ENCODE results near the gene TJP1.

TJP1 gene

GRCh38 chr15:29712149-29712885 is 110.0 kb downstream of the TJP1 start:
- no peak for TF ChIP-seq CTCF (IDR thresholded peaks at IDR 0.05; ENCODE audit: low read length, missing control alignments)
- no peak for DNase-seq (ENCODE audit: low read depth)
- H3K4me3 ChIP-seq (replicated peaks; ENCODE audit: low read depth, low read length), result no peak overlapping the region

GRCh38 chr15:29711531-29711930 is 110.7 kb downstream of the TJP1 start:
- no peak for DNase-seq (ENCODE audit: low read depth)
- no peak overlapping the region for H3K4me3 ChIP-seq (replicated peaks; ENCODE audit: low read depth, low read length)
- TF ChIP-seq CTCF (IDR thresholded peaks at IDR 0.05; ENCODE audit: low read length, missing control alignments), result no peak

- TF ChIP-seq CTCF (IDR thresholded peaks at IDR 0.05; ENCODE audit: low read length, missing control alignments), result no peak
- peak; percentile 34 for DNase-seq (ENCODE audit: low read depth)
- H3K4me3 ChIP-seq (replicated peaks; ENCODE audit: low read depth, low read length), result no peak overlapping the region
Observed at GRCh38 chr15:29708519-29708918, 113.7 kb downstream of the TJP1 start.

GRCh38 chr15:29704950-29705597 is 117.2 kb downstream of the TJP1 start:
- no peak for TF ChIP-seq CTCF (IDR thresholded peaks at IDR 0.05; ENCODE audit: low read length, missing control alignments)
- DNase-seq (ENCODE audit: low read depth), result no peak
- H3K4me3 ChIP-seq (replicated peaks; ENCODE audit: low read depth, low read length), result no peak overlapping the region

GRCh38 chr15:29701151-29701550 is 121.1 kb downstream of the TJP1 start:
- H3K4me3 ChIP-seq (replicated peaks; ENCODE audit: low read depth, low read length), result no peak overlapping the region
- DNase-seq (ENCODE audit: low read depth), result no peak
- no peak for TF ChIP-seq CTCF (IDR thresholded peaks at IDR 0.05; ENCODE audit: low read length, missing control alignments)

- DNase-seq (ENCODE audit: low read depth), result no peak
- no peak for TF ChIP-seq CTCF (IDR thresholded peaks at IDR 0.05; ENCODE audit: low read length, missing control alignments)
- H3K4me3 ChIP-seq (replicated peaks; ENCODE audit: low read depth, low read length), result no peak overlapping the region
Observed at GRCh38 chr15:29700296-29700695, 122.0 kb downstream of the TJP1 start.

All from fibroblast of pulmonary artery (primary cell).